ENCODE data around the gene AASS.
"Not testable (repeated sequence)": the region's sequence is repeated elsewhere in the genome, so short reads cannot be mapped to it uniquely, and the experiment has no call there.

Gene AASS

DNA sequence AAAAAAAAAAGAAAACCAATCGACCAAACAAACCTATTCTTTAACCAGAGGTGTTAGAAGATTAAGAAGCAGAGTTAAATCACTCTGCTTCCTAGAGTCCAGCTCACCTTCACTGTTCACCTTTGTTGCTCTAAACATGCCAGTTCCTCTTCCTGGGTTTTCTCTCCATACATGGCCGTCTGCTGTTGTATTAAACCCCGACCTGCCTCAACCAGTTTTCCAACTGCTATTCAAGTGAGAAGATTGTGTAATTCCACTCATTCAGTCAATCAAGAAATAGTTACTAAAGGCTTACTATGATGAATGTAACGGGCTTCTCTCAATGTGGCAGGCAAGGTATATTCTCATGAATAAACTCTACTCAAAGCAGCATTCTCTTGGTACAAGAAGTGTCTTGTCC is 8.8 kb downstream of the AASS start:
- no peaks in the 10 kb centered on the region for H3K36me3 ChIP-seq (replicated peaks)
- H3K27me3 ChIP-seq (replicated peaks) = no peaks in the 10 kb centered on the region
- no peak for DNase-seq
- no peak overlapping the region for H3K27ac ChIP-seq
- in situ Hi-C loops (cut with HindIII; ENCODE audit: low pct_ligation_motif_present, low sequenced_read_pairs) = no loop called here
- no peak overlapping the region for H3K4me3 ChIP-seq (ENCODE audit: low read depth, low read length)
- TF ChIP-seq, protein P1, sequence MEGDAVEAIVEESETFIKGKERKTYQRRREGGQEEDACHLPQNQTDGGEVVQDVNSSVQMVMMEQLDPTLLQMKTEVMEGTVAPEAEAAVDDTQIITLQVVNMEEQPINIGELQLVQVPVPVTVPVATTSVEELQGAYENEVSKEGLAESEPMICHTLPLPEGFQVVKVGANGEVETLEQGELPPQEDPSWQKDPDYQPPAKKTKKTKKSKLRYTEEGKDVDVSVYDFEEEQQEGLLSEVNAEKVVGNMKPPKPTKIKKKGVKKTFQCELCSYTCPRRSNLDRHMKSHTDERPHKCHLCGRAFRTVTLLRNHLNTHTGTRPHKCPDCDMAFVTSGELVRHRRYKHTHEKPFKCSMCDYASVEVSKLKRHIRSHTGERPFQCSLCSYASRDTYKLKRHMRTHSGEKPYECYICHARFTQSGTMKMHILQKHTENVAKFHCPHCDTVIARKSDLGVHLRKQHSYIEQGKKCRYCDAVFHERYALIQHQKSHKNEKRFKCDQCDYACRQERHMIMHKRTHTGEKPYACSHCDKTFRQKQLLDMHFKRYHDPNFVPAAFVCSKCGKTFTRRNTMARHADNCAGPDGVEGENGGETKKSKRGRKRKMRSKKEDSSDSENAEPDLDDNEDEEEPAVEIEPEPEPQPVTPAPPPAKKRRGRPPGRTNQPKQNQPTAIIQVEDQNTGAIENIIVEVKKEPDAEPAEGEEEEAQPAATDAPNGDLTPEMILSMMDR (IDR thresholded peaks at IDR 0.05; ENCODE audit: low read depth, low read length, missing control alignments) = no peak

DNA sequence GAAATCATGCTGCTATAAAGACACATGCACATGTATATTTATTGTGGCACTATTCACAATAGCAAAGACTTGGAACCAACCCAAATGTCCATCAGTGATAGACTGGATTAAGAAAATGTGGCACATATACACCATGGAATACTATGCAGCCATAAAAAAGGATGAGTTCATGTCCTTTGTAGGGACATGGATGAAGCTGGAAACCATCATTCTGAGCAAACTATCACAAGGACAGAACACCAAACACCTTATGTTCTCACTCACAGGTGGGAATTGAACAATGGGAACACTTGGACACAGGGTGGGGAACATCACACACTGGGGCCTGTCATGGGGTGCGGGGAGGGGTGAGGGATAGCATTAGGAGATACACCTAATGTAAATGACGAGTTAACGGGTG is 9.3 kb downstream of the AASS start:
- DNase-seq; H3K27ac ChIP-seq; H3K4me3 ChIP-seq (ENCODE audit: low read depth, low read length); in situ Hi-C loops (cut with HindIII; ENCODE audit: low pct_ligation_motif_present, low sequenced_read_pairs); H3K36me3 ChIP-seq (replicated peaks); H3K27me3 ChIP-seq (replicated peaks): not testable (repeated sequence)

DNA sequence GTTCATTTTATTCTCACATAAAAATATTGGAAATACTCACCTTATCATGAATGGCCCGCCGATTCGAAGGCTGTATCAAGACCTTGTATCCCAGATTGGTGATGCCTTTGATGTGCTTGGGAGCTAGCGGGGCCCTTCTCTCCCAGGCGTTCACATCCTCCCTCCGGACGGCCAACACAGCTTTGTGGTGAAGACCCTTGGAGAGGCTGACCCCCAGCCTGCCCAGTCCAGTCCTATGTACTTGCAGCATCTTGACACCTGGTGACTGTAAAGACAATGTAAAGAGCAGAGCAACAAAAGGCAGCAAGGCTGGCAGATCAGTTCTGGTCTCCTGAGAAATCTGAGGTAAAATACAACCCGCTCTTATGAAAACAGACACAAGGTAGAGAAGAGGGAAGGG is 10.6 kb downstream of the AASS start:
- Histone ChIP-seq H3K36me3 (replicated peaks) (no peaks in the 10 kb centered on the region), H3K27me3 (replicated peaks) (no peaks in the 10 kb centered on the region), H3K27ac (no peak overlapping the region), H3K4me3 (ENCODE audit: low read depth, low read length) (no peak overlapping the region)
- in situ Hi-C loops (cut with HindIII; ENCODE audit: low pct_ligation_motif_present, low sequenced_read_pairs) = no loop called here
- no peak for DNase-seq
- TF ChIP-seq, protein P1 (IDR thresholded peaks at IDR 0.05; ENCODE audit: low read depth, low read length, missing control alignments) = no peak

DNA sequence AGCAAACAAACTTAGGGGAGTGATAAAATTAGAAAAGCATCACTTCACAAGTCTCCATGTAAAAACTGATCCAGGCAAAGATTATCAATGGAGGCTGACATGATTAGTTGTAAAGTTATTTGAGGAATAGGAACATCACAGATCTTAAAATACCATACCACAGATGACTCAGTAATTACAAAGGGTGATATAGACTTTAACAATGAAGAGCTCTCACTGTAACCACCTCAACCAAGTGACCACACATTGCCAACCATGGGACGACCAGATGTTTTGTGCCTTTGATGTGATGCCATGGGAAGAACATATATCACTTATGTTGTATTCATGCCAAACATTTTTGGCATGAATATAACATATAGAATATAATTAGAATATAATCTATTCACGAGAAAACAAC is 11.7 kb downstream of the AASS start:
- DNase-seq = peak; percentile 37
- no peak overlapping the region for H3K27ac ChIP-seq
- TF ChIP-seq, protein P1 (IDR thresholded peaks at IDR 0.05; ENCODE audit: low read depth, low read length, missing control alignments) = no peak
- H3K4me3 ChIP-seq (ENCODE audit: low read depth, low read length) = no peak overlapping the region
- H3K27me3 ChIP-seq (replicated peaks) = no peaks in the 10 kb centered on the region
- no peaks in the 10 kb centered on the region for H3K36me3 ChIP-seq (replicated peaks)
- in situ Hi-C loops (cut with HindIII; ENCODE audit: low pct_ligation_motif_present, low sequenced_read_pairs) = no loop called here

DNA sequence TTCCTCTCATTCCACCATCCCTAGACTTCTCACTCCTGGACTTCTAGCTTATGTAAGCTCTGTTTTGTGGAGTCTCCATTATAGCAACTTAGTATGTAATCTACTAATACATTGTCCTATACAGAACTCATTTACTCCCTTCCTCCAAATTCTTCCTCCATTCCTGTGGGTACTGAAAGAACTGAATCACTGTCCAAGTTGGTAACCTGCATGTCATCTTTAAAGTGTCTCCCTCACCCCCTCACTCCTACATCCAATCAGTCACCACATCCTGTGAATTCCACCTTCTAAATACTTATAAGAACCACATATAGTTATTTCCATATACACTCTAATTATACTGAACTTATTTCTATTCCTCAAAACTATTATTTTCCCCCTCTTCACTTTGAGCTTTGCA is 20.3 kb downstream of the AASS start:
- TF ChIP-seq, protein P1 (IDR thresholded peaks at IDR 0.05; ENCODE audit: low read depth, low read length, missing control alignments) = no peak
- Histone ChIP-seq H3K36me3 (replicated peaks) (no peaks in the 10 kb centered on the region), H3K27me3 (replicated peaks) (no peaks in the 10 kb centered on the region), H3K27ac (no peak overlapping the region), H3K4me3 (ENCODE audit: low read depth, low read length) (no peak overlapping the region)
- in situ Hi-C loops (cut with HindIII; ENCODE audit: low pct_ligation_motif_present, low sequenced_read_pairs) = no loop called here
- no peak for DNase-seq

DNA sequence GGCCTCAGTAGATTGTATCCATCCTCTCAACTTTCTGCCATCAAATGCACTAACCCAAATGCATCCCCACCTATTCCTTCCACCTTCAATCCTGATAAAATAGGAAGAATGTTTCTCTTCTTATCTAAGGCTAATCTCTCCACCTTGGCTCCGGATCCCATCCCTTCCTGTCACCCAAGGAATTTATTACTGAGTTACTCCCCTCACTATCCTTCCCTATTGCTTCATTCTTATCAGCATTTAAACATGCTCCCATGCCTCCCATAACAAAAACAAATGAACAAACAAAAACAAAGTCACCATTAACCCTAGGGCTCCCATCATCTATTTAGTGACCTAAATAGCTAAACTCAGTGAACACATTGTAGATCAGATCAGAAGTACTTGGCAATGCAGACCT is 25.3 kb downstream of the AASS start:
- in situ Hi-C loops (cut with HindIII; ENCODE audit: low pct_ligation_motif_present, low sequenced_read_pairs) = no loop called here
- no peak for DNase-seq
- TF ChIP-seq, protein P1 (IDR thresholded peaks at IDR 0.05; ENCODE audit: low read depth, low read length, missing control alignments) = no peak
- Histone ChIP-seq H3K36me3 (replicated peaks) (peaks cover 5% of the 10 kb centered on the region), H3K4me3 (ENCODE audit: low read depth, low read length) (no peak overlapping the region), H3K27me3 (replicated peaks) (no peaks in the 10 kb centered on the region), H3K27ac (no peak overlapping the region)
